SIG-M5 treated with dmso at 0.1 percent for 504 hours (cell line): ENCODE data around the gene SLC41A3.
"Not testable (repeated sequence)": the region's sequence is repeated elsewhere in the genome, so short reads cannot be mapped to it uniquely, and the experiment has no call there.

Experiments used
- DNase-seq: peaks from one replicate; lab custom pipeline; 2025; ENCODE audit not compliant: unreplicated experiment; lab: John Stamatoyannopoulos, UW

SLC41A3 gene

DNA sequence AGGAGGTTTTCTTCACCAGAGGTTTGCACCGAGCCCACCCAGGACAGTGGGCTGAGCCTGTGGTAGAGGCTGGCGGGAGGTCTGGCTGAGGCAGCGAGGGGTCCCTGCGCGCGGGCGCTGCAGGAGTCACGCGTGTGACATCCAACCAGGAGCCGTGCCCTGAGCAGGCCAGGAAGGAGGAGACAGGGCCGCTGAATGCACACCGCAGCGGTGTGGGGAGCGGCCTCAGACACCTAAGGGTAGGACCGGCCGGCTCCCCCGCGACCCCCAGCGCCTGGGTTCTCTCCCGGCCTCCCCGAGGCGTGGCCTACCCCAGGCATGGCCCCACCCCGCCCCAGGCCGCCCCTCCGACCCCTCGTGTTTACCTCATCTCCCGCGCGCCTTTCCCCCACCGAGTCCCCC, 412 bp downstream of the SLC41A3 start:
- peak; percentile 36 for DNase-seq

DNA sequence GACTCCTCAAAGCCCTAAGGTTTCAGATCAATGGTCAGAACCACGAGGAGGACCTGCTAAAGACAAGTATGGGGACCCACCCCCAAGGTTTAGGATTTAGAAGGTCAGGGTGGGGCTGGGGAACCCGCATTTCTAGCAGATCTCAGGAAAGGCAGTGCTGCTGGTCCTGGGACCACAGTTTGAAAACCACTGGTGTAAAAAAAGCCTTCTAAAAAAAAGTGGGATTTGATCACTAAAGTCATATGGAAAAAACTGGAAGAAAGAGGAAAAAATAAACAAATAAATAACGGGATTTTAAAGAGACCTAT, 832 bp downstream of the SLC41A3 start:
- no peak for DNase-seq

- no peak for DNase-seq
These were observed 1.4 kb downstream of the SLC41A3 start for GRCh38 chr3:126082362-126083137.

- DNase-seq, result peak; percentile 32
These were observed 2.1 kb downstream of the SLC41A3 start for GRCh38 chr3:126081618-126082361.

DNA sequence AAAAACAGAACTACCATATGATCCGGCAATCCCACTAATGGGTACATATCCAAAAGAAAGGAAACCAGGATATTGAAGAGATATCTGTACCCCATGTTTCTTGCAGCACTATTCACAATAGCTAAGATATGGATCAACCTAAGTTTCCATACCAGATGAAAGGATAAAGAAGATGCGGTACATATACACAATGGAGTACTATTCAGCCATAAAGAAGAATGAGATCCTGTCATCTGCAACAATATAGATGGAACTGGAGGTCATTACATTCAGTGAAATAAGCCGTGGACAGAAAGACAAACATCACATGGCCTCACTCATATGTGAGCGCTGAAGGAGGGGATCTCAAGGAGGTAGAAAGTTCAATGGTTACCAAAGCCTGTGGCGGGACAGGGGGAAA, 3.0 kb downstream of the SLC41A3 start:
- DNase-seq, result no peak

- DNase-seq, result no peak
These were observed 5.1 kb downstream of the SLC41A3 start for GRCh38 chr3:126078866-126079265.

DNA sequence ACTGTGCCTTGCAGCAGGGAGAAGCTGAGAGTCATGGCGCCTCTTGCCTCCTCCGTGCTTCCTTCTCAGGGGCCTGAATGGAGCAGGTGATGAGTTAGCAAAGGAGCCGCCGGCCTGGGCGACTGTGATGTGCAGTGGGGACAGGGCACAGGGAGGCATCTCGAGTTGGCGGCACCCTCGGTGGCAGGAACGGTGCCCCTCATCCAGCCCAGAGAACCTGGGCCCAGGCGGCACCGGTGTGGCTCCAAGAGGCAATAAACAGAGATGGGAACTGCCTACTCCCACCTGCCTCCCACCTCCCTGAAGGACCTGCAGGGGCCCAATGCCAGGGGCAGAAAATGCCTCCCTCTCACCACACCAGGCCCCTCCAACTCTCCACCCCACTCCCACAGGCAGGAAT, 6.2 kb downstream of the SLC41A3 start:
- DNase-seq, result no peak

DNA sequence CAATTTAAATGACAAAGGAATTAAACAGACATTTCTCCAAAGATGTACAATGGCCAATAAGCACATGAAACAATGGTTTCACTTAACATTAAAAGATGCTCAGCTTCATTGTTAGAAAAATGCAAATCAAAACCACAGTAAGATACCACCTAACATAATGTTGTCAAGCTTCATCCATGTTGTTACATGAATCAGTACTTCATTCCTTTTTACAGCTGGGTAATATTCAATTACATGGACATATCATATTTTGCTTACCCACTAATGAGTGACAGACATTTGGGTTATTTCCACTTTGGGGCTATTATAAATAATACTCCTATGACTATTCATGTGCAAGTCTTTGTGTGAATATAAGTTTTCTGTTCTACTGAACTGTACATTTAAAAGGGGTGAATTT, 7.8 kb downstream of the SLC41A3 start:
- DNase-seq, result no peak

DNA sequence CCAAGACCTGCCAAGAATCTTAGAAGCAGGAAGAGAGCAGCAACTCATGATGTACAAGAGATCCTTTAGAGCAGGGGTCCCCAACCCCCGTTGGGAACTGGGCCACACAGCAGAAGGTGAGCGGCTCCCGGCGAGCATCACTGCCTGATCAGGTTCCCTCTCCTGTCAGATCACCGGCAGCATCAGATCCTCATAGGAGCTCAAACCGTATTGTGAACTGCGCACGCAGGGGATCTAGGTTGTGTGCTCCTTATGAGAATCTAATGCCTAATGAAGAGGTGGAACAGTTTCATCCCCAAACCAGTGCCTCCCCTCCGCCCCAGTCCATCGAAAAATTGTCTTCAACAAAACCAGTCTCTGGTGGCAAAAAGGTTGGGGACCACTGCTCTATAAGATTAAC, 13.8 kb downstream of the SLC41A3 start:
- no peak for DNase-seq

DNA sequence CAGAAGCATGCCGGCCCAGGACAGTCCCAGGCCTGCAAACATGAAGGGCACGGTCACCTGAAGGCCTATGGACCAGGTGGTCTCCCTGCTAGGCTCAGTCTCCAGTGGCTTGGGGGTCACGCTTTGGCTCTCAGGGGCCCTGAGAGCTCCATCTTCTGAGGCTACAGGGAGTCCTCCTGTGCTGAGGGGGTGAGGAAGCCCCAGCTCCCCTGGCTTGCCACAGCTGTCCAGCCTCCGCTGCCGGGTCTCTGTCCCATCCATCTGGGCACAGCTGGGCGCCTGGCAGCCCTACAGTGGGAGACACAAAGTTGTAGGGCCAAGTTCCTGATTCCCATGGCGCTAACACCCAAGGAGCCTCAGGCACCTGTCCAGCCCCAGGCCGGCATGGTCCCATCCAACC, 16.0 kb downstream of the SLC41A3 start:
- DNase-seq, result no peak

DNA sequence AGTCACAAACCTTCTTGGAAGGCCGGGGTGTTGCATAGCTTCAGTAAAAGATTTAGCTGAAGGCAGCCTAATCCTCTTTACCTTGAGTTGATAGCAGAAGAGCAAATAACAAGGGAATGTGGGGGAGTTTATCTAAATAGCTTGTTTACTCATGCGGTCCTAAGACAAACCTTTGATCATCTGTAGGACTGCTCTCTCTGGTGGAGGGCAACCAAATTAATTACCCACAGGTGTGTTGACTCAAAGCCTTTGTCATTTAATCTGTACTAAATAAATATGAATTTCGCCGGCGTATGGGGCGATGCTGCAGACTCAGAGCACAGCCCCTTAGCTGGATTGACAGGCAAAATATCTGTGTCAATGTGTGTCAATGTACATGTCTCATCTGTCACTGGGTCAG, 17.2 kb downstream of the SLC41A3 start:
- not testable (repeated sequence) for DNase-seq

DNA sequence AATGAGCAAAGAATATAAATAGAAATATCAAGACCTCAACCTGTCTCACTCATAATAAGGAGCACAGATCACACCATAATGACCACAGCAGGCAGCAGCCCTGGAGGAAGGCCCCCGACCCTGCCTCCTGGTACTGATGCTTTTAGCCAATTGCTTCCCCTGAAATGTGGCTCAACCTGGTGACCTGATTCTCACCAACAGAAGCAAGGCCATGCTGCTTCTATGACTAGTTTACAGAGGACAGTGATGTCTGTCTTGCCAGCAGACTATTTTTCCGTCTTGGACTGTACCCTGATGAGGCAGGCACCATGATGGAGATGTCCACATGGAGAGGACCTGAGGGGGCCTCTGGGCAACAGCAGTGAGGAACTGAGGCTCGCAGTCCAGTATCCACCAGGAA, 18.0 kb downstream of the SLC41A3 start:
- DNase-seq, result no peak

DNA sequence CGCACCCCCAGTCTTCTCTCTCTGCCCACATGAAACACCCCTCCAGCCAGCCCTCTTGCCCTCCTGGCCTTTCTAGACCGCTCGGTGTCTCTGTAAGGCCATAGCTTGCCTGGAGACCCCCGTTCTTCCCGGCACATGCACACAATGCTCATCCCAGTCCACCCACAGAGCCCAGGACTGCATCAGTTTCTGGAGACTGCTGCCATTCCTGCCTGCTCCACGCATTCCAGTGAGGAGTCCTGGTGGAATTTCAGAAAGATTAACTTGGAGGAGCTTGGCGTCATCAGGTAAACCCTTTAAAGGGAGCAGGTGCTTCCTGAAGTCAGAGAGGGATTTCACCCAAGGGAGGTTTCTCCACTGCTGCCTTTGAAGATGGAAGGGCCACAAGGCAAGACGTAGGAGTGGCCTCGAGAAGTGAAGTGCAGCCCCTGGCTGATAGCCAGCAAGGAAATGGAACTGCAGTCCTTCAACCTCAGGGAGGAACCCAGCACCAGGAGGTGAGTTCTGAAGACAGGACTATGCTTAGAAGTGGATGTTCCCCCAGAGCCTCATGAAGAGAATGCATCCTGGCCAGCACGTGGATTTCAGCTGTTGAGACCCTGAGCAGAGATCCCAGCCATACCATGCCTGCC, 19.2 kb downstream of the SLC41A3 start:
- DNase-seq, result peak; percentile 7

GRCh38 chr3:126063358-126063965, 20.5 kb downstream of the SLC41A3 start:
- no peak for DNase-seq

- DNase-seq, result no peak
These were observed 22.5 kb downstream of the SLC41A3 start for GRCh38 chr3:126061301-126062032.

GRCh38 chr3:126060613-126061145, 23.2 kb downstream of the SLC41A3 start:
- DNase-seq, result no peak

DNA sequence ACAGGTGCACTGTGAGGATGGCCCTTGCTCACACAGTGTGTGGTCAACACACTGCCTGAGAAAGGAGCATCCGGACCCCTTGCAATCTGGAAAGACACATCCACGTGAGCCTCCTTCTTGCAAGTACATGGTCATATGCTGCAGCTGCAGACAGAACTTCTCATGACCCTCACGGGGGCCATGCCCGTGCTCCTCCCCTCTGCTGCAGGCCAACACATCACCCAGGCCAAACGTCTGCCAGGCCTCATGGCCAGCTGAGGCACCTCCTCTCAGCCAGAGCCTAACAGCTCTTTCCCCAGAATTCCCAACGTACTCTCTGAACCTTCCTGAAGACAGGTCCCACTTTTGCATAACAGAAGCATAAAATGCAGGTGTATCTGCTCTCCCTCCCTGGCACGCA, 25.3 kb downstream of the SLC41A3 start:
- DNase-seq, result no peak

GRCh38 chr3:126057936-126058335, 26.0 kb downstream of the SLC41A3 start:
- no peak for DNase-seq

DNA sequence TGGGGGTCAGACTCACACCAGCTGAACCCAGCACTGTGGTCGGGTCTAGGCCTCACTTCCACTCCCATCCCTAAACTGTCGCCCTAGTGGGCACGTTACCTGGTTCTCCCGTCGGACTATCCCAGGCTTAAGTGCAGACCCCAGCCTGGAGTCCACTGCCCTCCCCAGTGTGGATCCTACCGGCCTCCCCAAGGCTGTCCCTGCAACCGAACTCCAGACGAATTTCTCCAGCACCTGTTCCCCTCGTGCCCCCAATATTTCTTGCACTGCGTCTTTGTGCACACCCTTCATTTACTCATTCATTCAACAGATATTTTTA, 26.5 kb downstream of the SLC41A3 start:
- no peak for DNase-seq

DNA sequence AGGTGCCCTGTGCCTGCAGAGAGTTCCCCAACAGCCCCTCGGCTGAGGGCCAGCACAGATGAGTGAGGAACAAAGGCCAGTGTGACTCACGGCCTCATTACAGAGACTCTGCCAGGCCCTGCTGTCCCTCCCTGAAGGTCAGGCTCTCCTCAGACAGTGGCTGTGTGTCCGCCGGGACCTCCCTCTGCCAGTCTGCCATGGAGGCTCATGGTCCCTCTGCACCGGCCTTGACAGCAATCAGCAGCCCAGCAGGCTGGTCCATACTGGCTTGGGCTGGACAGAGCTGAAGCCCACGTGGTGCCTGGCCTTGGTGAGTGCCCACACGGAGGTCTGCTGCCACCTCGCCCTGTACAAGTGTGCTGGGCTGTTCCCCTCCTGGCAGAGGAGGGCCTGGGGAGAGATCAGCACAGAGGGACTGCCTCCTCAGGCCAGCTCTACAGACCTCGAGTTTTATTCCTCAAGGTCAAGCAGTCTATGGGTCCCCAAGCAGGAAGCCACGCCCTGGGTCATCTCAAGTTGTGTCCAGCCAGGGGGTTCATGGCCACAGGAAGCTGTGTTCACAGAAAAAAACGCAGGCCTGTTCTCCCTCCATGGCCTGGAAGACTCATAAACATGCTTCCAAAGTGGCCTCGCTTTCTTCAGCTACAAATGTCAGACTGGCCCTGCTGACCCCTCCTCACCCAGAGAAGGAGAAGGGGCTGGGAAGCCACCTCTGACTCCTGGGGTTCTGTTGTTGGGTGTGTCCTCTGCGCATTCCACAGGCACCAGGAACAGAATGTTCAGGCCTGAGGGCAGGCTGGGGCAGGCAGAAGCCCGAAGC, 27.0 kb downstream of the SLC41A3 start:
- DNase-seq, result no peak
